ENCODE data around the gene SLC11A1.

GRCh38 chr2:218381916-218382366 lies at the start of gene SLC11A1:
- TF ChIP-seq, protein P1, sequence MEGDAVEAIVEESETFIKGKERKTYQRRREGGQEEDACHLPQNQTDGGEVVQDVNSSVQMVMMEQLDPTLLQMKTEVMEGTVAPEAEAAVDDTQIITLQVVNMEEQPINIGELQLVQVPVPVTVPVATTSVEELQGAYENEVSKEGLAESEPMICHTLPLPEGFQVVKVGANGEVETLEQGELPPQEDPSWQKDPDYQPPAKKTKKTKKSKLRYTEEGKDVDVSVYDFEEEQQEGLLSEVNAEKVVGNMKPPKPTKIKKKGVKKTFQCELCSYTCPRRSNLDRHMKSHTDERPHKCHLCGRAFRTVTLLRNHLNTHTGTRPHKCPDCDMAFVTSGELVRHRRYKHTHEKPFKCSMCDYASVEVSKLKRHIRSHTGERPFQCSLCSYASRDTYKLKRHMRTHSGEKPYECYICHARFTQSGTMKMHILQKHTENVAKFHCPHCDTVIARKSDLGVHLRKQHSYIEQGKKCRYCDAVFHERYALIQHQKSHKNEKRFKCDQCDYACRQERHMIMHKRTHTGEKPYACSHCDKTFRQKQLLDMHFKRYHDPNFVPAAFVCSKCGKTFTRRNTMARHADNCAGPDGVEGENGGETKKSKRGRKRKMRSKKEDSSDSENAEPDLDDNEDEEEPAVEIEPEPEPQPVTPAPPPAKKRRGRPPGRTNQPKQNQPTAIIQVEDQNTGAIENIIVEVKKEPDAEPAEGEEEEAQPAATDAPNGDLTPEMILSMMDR (conservative IDR thresholded peaks at IDR 0.05 in 1 of 2, IDR thresholded peaks at IDR 0.05 in 1 of 2; ENCODE audit: low read depth in 1 of 2, low read length in 2 of 2): no peak
- no peak for TF ChIP-seq EZH2 (IDR thresholded peaks at IDR 0.05; ENCODE audit: low read length, missing control alignments)
